WERI-Rb-1 (cell line): ENCODE data around the gene ZNF142.

Source experiments
- DNase-seq: peaks from one replicate; pipeline ENCODE4 v3.0.0-alpha.2; 2020
- H3K27ac ChIP-seq: fragments of 250-450 bp; sonication (Bioruptor Pico); 2 replicates; pipeline ENCODE4 v1.5.1; 2020; ENCODE audit warnings: mild to moderate bottlenecking, moderate library complexity
- H3K27me3 ChIP-seq: fragments of 250-450 bp; sonication (Bioruptor Pico); 2 replicates; pipeline ENCODE4 v1.5.1; 2021; ENCODE audit warnings: mild to moderate bottlenecking, low read depth, moderate library complexity; ENCODE audit not compliant: insufficient read depth, severe bottlenecking
- H3K36me3 ChIP-seq: fragments of 250-450 bp; sonication (Bioruptor Pico); 2 replicates; pipeline ENCODE4 v1.5.1; 2020; ENCODE audit warnings: mild to moderate bottlenecking, moderate library complexity
- H3K4me3 ChIP-seq: 2 replicates; pipeline ENCODE4 v1.5.1; 2011; ENCODE audit warnings: low read depth, mild to moderate bottlenecking, control low read depth, low read length
- H3K9me3 ChIP-seq: fragments of 250-450 bp; sonication (Bioruptor Pico); 2 replicates; pipeline ENCODE4 v1.5.1; 2021; ENCODE audit warnings: mild to moderate bottlenecking, moderate library complexity; ENCODE audit not compliant: severe bottlenecking
- CTCF ChIP-seq: IDR thresholded peaks from 2 replicates; pipeline ENCODE4 v1.5.1; 2011; ENCODE audit warnings: low read depth, mild to moderate bottlenecking, control low read depth, inconsistent platforms, low read length

ZNF142 gene

GRCh38 chr2:218671654-218672566 lies 12.5 kb upstream of the ZNF142 start, which contains the start of the genes RNF25 and STK36:
Gene RNF25, minus strand, starts transcription at chr2:218672002. Its CDS starts 32 bp downstream, at chr2:218671970.
Gene STK36, plus strand, starts transcription at chr2:218672086. Its CDS starts 744 bp downstream, at chr2:218672830.
- H3K27ac ChIP-seq, result peak within 1 kb of the TSS; percentile 76
- no peaks in the 10 kb centered on the region for H3K27me3 ChIP-seq
- peaks cover 12% of the 10 kb centered on the region for H3K36me3 ChIP-seq
- H3K9me3 ChIP-seq, result no peaks in the 10 kb centered on the region
- peak within 1 kb of the TSS; percentile 69 for H3K4me3 ChIP-seq
- peak; percentile 86 for DNase-seq
- TF ChIP-seq CTCF, result no peak

GRCh38 chr2:218671097-218671653 lies 11.8 kb upstream of the ZNF142 start:
- H3K27me3 ChIP-seq, result no peaks in the 10 kb centered on the region
- H3K27ac ChIP-seq, result peak overlapping the region; percentile 76
- DNase-seq, result no peak
- no peak for TF ChIP-seq CTCF
- peaks cover 17% of the 10 kb centered on the region for H3K36me3 ChIP-seq
- peak overlapping the region; percentile 69 for H3K4me3 ChIP-seq
- no peaks in the 10 kb centered on the region for H3K9me3 ChIP-seq

- Histone ChIP-seq H3K9me3 (no peaks in the 10 kb centered on the region), H3K27me3 (no peaks in the 10 kb centered on the region), H3K36me3 (peaks cover 57% of the 10 kb centered on the region), H3K27ac (no peak overlapping the region), H3K4me3 (no peak overlapping the region)
- no peak for TF ChIP-seq CTCF
- no peak for DNase-seq
Measured at GRCh38 chr2:218664653-218665052, 5.2 kb upstream of the ZNF142 start.

- Histone ChIP-seq H3K4me3 (no peak overlapping the region), H3K27ac (no peak overlapping the region), H3K36me3 (peaks cover 61% of the 10 kb centered on the region), H3K27me3 (no peaks in the 10 kb centered on the region), H3K9me3 (no peaks in the 10 kb centered on the region)
- no peak for DNase-seq
- TF ChIP-seq CTCF, result no peak
Measured at GRCh38 chr2:218663901-218664300, 4.5 kb upstream of the ZNF142 start.

- no peak for DNase-seq
- Histone ChIP-seq H3K27ac (no peak overlapping the region), H3K9me3 (no peaks in the 10 kb centered on the region), H3K4me3 (no peak overlapping the region), H3K36me3 (peaks cover 69% of the 10 kb centered on the region), H3K27me3 (no peaks in the 10 kb centered on the region)
- TF ChIP-seq CTCF, result no peak
Measured at GRCh38 chr2:218662827-218663226, 3.4 kb upstream of the ZNF142 start.
